ENCODE results near the gene GAS2L3.

Gene GAS2L3

GRCh38 chr12:100573292-100574186 lies at the start of gene GAS2L3:
TSS of gene GAS2L3 (plus strand) at chr12:100573684. CDS start at chr12:100594905, 21,221 bp downstream.
- peak within 1 kb of the TSS; percentile 60 for H3K4me3 ChIP-seq (ENCODE audit: insufficient read depth, low read length, poor library complexity, severe bottlenecking)
- H3K4me2 ChIP-seq (ENCODE audit: low read depth, low read length, poor library complexity, severe bottlenecking), result peak within 1 kb of the TSS; percentile 43
- H3K27ac ChIP-seq (ENCODE audit: low read depth, low read length), result no peak within 1 kb of the TSS

GRCh38 chr12:100528034-100528433 lies 45.5 kb upstream of the GAS2L3 start:
- Histone ChIP-seq H3K4me3 (ENCODE audit: insufficient read depth, low read length, poor library complexity, severe bottlenecking) (no peak overlapping the region), H3F3A (ENCODE audit: insufficient read depth) (no peaks in the 10 kb centered on the region), H4K20me1 (ENCODE audit: low read depth, low read length) (no peaks in the 10 kb centered on the region), H3K9ac (ENCODE audit: low read length) (no peak overlapping the region), H3K36me3 (ENCODE audit: low read length) (no peaks in the 10 kb centered on the region), H3K79me2 (ENCODE audit: insufficient read depth, low read length) (no peaks in the 10 kb centered on the region), H3K27me3 (ENCODE audit: low read length) (no peaks in the 10 kb centered on the region), H3K4me2 (ENCODE audit: low read depth, low read length, poor library complexity, severe bottlenecking) (no peak overlapping the region), H3K9me3 (ENCODE audit: insufficient read depth, low read length) (no peaks in the 10 kb centered on the region), H2AFZ (ENCODE audit: low read depth, low read length, severe bottlenecking) (no peak overlapping the region), H3K9me2 (replicated peaks; ENCODE audit: insufficient read depth, low read length) (no peaks in the 10 kb centered on the region), H3K27ac (ENCODE audit: low read depth, low read length) (no peak overlapping the region)
- no peak for TF ChIP-seq CTCF (IDR thresholded peaks at IDR 0.05; ENCODE audit: insufficient read depth, low read length, poor library complexity, severe bottlenecking)
- no peak for TF ChIP-seq EZH2phosphoT487 (conservative IDR thresholded peaks at IDR 0.05; ENCODE audit: low read length)

More at GRCh38 chr12:100573292-100574186, at the start of gene GAS2L3:
- Histone ChIP-seq H4K20me1 (ENCODE audit: low read depth, low read length) (no peaks in the 10 kb centered on the region), H3K79me2 (ENCODE audit: insufficient read depth, low read length) (no peaks in the 10 kb centered on the region), H3F3A (ENCODE audit: insufficient read depth) (no peaks in the 10 kb centered on the region), H3K9me2 (replicated peaks; ENCODE audit: insufficient read depth, low read length) (no peaks in the 10 kb centered on the region), H3K36me3 (ENCODE audit: low read length) (no peaks in the 10 kb centered on the region), H3K27me3 (ENCODE audit: low read length) (no peaks in the 10 kb centered on the region), H3K9ac (ENCODE audit: low read length) (peak within 1 kb of the TSS; percentile 64), H2AFZ (ENCODE audit: low read depth, low read length, severe bottlenecking) (peak within 1 kb of the TSS; percentile 79), H3K9me3 (ENCODE audit: insufficient read depth, low read length) (no peaks in the 10 kb centered on the region)
- TF ChIP-seq CTCF (IDR thresholded peaks at IDR 0.05; ENCODE audit: insufficient read depth, low read length, poor library complexity, severe bottlenecking) (no peak), EZH2phosphoT487 (conservative IDR thresholded peaks at IDR 0.05; ENCODE audit: low read length) (no peak)

GRCh38 chr12:100528471-100529127 lies 44.9 kb upstream of the GAS2L3 start:
- Histone ChIP-seq H3F3A (ENCODE audit: insufficient read depth) (no peaks in the 10 kb centered on the region), H2AFZ (ENCODE audit: low read depth, low read length, severe bottlenecking) (no peak overlapping the region), H3K27me3 (ENCODE audit: low read length) (no peaks in the 10 kb centered on the region), H3K4me3 (ENCODE audit: insufficient read depth, low read length, poor library complexity, severe bottlenecking) (no peak overlapping the region), H4K20me1 (ENCODE audit: low read depth, low read length) (no peaks in the 10 kb centered on the region), H3K36me3 (ENCODE audit: low read length) (no peaks in the 10 kb centered on the region), H3K79me2 (ENCODE audit: insufficient read depth, low read length) (no peaks in the 10 kb centered on the region), H3K9me3 (ENCODE audit: insufficient read depth, low read length) (no peaks in the 10 kb centered on the region), H3K27ac (ENCODE audit: low read depth, low read length) (no peak overlapping the region), H3K4me2 (ENCODE audit: low read depth, low read length, poor library complexity, severe bottlenecking) (no peak overlapping the region), H3K9ac (ENCODE audit: low read length) (no peak overlapping the region), H3K9me2 (replicated peaks; ENCODE audit: insufficient read depth, low read length) (no peaks in the 10 kb centered on the region)
- TF ChIP-seq EZH2phosphoT487 (conservative IDR thresholded peaks at IDR 0.05; ENCODE audit: low read length) (no peak), CTCF (IDR thresholded peaks at IDR 0.05; ENCODE audit: insufficient read depth, low read length, poor library complexity, severe bottlenecking) (no peak)
